ENCODE results near the gene DDX1.

DNA sequence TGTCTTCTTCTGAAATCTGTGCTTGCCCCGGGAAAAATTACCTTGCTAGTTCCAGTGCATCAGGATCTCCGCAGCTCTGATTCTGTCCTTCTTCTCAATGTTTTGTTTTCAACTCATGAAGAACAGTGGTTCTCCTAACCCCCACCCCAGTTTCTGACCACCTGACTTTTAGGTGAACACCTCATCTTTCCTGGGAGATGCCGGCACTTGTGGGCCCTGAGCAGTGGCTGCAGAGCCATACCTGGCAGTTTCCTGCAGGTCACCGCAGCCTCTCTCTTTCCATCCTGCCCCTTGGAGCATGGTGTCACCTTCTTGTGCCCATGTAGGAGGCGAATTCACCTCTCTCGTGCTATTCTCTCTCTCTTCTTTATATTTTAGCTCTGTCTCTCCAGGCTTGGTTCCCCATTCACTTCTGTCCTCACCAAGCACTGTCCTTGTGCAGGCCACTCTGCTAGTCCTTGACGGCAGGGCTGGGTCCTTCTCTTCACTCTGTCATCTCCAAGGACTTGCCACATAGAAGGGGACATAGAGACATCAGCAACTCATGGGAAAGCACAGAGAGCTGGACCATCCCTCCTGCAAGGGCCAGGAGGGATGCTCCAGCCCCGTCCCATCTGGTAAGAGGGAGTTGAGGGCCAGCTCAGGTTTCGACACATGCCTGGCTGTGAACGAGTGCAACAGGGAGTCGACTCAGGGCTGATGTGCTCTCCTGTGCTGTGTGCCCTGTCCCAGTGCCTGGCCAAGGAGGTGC, 59.1 kb downstream of the DDX1 start:
- no peak for TF ChIP-seq CTCF (conservative IDR thresholded peaks at IDR 0.05; ENCODE audit: low read depth in 2 of 2)
- no peak for TF ChIP-seq EZH2 (IDR thresholded peaks at IDR 0.05; ENCODE audit: low read depth, unreplicated experiment)
- TF ChIP-seq POLR2AphosphoS5 (IDR thresholded peaks at IDR 0.05; ENCODE audit: low read depth), result no peak
- no peak for TF ChIP-seq EZH2phosphoT487 (IDR thresholded peaks at IDR 0.05; ENCODE audit: unreplicated experiment)
- TF ChIP-seq, protein P1, sequence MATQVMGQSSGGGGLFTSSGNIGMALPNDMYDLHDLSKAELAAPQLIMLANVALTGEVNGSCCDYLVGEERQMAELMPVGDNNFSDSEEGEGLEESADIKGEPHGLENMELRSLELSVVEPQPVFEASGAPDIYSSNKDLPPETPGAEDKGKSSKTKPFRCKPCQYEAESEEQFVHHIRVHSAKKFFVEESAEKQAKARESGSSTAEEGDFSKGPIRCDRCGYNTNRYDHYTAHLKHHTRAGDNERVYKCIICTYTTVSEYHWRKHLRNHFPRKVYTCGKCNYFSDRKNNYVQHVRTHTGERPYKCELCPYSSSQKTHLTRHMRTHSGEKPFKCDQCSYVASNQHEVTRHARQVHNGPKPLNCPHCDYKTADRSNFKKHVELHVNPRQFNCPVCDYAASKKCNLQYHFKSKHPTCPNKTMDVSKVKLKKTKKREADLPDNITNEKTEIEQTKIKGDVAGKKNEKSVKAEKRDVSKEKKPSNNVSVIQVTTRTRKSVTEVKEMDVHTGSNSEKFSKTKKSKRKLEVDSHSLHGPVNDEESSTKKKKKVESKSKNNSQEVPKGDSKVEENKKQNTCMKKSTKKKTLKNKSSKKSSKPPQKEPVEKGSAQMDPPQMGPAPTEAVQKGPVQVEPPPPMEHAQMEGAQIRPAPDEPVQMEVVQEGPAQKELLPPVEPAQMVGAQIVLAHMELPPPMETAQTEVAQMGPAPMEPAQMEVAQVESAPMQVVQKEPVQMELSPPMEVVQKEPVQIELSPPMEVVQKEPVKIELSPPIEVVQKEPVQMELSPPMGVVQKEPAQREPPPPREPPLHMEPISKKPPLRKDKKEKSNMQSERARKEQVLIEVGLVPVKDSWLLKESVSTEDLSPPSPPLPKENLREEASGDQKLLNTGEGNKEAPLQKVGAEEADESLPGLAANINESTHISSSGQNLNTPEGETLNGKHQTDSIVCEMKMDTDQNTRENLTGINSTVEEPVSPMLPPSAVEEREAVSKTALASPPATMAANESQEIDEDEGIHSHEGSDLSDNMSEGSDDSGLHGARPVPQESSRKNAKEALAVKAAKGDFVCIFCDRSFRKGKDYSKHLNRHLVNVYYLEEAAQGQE (IDR thresholded peaks at IDR 0.05; ENCODE audit: unreplicated experiment), result no peak
- TF ChIP-seq CREB1 (CRISPR knock-in tag; IDR thresholded peaks at IDR 0.05; ENCODE audit: low read depth), result no peak
- TF ChIP-seq NANOG (IDR thresholded peaks at IDR 0.05; ENCODE audit: borderline replicate concordance), result no peak
- no peak for TF ChIP-seq ZNF331 (CRISPR knock-in tag; IDR thresholded peaks at IDR 0.05; ENCODE audit: low read depth)
- no peak for TF ChIP-seq ZNF114 (CRISPR knock-in tag; IDR thresholded peaks at IDR 0.05)
- TF ChIP-seq, protein P2, sequence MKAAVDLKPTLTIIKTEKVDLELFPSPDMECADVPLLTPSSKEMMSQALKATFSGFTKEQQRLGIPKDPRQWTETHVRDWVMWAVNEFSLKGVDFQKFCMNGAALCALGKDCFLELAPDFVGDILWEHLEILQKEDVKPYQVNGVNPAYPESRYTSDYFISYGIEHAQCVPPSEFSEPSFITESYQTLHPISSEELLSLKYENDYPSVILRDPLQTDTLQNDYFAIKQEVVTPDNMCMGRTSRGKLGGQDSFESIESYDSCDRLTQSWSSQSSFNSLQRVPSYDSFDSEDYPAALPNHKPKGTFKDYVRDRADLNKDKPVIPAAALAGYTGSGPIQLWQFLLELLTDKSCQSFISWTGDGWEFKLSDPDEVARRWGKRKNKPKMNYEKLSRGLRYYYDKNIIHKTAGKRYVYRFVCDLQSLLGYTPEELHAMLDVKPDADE (IDR thresholded peaks at IDR 0.05), result no peak

Measured in GM23338 (cell line).